Epithelial cell of proximal tubule (primary cell): ENCODE results near the gene NSFL1C. TPM values are rescaled to one million over a fixed set of nuclear protein-coding genes. Genes with fewer than 3 reads are reported as not detected.

Experiments
- DNase-seq: peaks from one replicate; pipeline ENCODE4 v3.0.0-alpha.2; 2011; ENCODE audit warnings: low read depth
- H3K4me3 ChIP-seq: 2 replicates; pipeline ENCODE4 v1.5.1; 2011; ENCODE audit warnings: low read depth, mild to moderate bottlenecking, low read length
- CTCF ChIP-seq: conservative IDR thresholded peaks from 2 replicates; pipeline ENCODE4 v1.5.1; 2012; ENCODE audit warnings: low read depth, mild to moderate bottlenecking, low read length
- total RNA-seq: library from RNA; depleted of rRNA; stranded (reverse); fragments of >200 nt; gene quantifications from 2 replicates; pipeline ENCODE4 v1.2.3, GENCODE V29; 2015

NSFL1C gene
- total RNA-seq, 1 donor from 2014 or later: 61.6 TPM

- DNase-seq: no peak
- no peak overlapping the region for H3K4me3 ChIP-seq
- TF ChIP-seq CTCF: no peak
These were observed 887 bp upstream of the NSFL1C start for GRCh38 chr20:1467355-1468116.

GRCh38 chr20:1467082-1467354 is 369 bp upstream of the NSFL1C start:
- H3K4me3 ChIP-seq: no peak overlapping the region
- no peak for TF ChIP-seq CTCF
- peak; percentile 32 for DNase-seq

- TF ChIP-seq CTCF: no peak
- DNase-seq: no peak
- H3K4me3 ChIP-seq: peak overlapping the region; percentile 78
These were observed 1.0 kb downstream of the NSFL1C start for GRCh38 chr20:1465470-1466210.

DNA sequence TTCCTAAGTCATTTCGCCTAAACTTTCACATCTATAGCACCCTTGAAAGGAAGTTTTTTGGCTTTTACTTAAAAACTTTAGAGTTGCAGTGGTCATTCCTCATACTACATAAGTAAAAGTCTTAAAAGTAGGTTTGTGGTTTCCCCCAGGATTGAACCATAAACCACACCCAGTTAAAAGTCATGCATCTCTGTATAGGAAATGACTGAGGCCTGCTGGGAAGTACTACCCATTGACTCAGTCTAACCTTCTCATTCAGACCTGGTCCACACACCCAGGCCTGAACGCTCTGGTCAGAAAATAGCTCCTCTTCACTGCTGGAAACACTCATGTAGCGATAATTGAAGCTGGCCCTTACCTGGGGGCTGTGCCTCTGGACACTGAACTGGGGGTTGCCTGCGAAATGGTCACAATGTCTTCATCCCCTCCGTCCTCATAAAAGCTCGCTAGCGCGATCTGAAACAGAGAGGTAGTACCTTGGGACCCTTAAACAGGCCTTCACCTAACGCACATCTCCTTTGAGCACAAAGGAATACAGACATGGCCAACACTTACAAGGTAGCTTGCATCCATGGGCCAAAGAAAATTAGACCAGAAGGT is 2.6 kb downstream of the NSFL1C start:
- DNase-seq: no peak
- no peak overlapping the region for H3K4me3 ChIP-seq
- no peak for TF ChIP-seq CTCF

DNA sequence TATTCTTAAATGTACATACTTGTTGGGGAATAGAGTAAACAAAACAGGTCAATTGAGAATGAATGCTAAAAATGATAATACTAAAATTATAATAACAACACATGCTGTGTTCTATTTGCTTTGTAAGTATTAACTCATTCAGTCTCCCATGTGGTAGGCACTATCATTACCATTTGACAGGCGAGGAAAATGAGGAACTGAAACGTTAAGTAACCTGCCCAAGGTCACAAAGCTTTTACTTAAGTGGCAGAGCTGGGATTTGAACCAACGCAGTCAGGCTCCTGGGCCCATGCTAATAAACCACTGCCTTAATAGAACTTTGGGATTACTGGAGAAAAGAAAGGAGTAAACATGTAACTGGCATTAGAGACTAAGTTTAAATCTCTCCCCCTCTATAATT is 3.8 kb downstream of the NSFL1C start:
- no peak overlapping the region for H3K4me3 ChIP-seq
- no peak for DNase-seq
- TF ChIP-seq CTCF: no peak

DNA sequence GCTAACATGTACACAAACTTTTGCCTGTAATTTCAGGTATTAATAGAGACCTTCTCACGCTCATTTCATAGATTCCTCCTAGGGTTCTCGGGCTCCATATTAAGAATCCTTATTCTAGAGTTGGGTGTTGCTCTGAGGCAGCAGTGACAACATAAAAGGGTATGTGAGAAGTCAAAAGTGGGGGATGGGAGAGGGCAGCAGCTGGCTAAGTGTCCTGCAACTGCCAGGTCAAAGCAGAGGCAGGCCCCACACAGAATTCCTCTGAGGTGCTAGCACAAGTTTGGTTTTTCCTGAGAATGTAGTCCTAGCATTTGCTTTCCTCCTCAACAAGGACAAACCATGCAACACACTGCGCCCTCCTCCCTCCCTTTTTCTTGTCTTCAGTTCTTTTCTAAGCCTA is 4.6 kb downstream of the NSFL1C start:
- DNase-seq: no peak
- no peak for TF ChIP-seq CTCF
- no peak overlapping the region for H3K4me3 ChIP-seq

GRCh38 chr20:1460275-1460674 is 6.4 kb downstream of the NSFL1C start:
- TF ChIP-seq CTCF: no peak
- no peak for DNase-seq
- H3K4me3 ChIP-seq: no peak overlapping the region
